G401.6 (cell line): ENCODE measurements around the gene KIF5B.
A peak's percentile ranks its signal among the peaks of the same experiment; 100 is the strongest.
"Not testable (repeated sequence)": the region's sequence is repeated elsewhere in the genome, so short reads cannot be mapped to it uniquely, and the experiment has no call there.

Experiments used
- FAIRE-seq: peaks from 2 replicates; lab custom pipeline; 2012; peaks lifted over from hg19 to GRCh38; lab: Jason Lieb, UNC

Gene KIF5B

GRCh38 chr10:32059472-32059871 lies 3.2 kb upstream of the KIF5B start:
- no peak for FAIRE-seq

DNA sequence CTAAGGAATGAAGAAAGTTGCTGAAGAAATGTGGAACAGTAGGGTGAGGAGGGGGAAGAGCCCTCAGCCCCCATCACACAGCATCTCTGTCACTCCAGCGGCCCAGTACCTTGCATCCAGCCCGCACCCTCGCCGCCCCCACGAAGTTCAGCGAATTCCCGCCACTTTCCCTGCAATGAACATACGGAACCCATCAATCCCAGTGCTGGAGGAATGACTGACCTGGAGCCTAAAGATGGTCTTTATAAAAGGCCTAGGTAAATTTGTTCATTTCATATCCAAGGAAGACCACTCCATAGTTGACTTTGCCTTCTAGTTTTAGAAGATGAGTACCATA lies 779 bp upstream of the KIF5B start:
- FAIRE-seq, result no peak

- no peak for FAIRE-seq
Measured at GRCh38 chr10:32055478-32056135, 618 bp downstream of the KIF5B start.

DNA sequence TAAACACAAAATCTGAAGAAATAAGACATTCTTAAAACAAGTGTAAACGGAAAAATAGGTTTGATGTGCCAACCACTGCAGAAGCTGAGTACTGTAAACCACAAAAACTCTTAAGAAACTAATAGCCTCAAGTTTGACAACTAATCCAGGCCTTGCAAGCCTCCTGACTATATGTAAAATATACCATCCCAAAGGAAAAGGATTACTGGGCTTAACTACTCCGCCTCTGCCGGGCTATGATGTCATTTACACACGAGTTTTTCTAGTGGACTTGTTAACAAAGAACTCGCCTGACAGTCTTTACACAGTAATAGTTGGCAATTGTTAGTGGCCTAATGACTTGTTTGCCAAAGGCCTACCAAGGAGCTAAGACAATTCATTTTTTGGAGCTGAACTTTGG lies 2.1 kb downstream of the KIF5B start:
- no peak for FAIRE-seq

GRCh38 chr10:32053392-32053791 lies 2.8 kb downstream of the KIF5B start:
- FAIRE-seq, result not testable (repeated sequence)

DNA sequence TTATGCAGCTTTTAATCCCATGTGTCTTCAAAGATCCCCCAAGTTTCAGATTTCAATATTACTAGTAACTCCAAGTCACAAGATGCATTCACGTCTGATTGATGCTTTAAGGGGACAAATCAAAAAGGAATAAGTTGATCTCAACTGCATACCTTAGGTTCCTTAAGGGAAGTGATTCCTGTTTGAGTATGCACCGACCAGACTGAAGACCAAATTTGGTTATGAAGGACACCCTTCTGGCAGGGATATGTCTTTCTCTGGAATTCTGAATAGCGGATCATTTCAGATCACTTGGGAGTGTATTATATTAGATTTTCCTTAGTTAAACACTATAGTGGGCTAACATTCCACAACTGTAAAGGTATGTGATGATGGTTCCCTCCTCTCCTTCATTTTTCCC lies 4.3 kb downstream of the KIF5B start:
- no peak for FAIRE-seq

DNA sequence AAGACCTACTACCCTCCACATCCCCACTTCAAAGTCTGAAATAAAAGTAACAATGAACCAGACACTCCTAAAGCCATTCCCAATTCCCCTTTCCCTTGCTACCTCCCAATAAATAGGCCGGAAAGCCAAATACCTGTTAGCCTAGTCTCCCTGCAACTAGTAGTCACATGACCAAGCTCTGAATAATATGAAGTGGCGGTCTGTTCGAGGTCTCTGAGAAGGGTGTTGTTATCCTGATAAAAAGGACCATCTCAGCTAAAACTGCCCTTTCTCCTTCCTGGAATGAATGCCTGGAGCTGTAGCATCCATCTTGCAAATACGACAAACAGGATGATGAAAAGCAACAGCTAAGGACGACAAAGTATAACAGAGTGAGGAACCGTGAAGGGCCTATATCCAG lies 6.0 kb downstream of the KIF5B start:
- no peak for FAIRE-seq

DNA sequence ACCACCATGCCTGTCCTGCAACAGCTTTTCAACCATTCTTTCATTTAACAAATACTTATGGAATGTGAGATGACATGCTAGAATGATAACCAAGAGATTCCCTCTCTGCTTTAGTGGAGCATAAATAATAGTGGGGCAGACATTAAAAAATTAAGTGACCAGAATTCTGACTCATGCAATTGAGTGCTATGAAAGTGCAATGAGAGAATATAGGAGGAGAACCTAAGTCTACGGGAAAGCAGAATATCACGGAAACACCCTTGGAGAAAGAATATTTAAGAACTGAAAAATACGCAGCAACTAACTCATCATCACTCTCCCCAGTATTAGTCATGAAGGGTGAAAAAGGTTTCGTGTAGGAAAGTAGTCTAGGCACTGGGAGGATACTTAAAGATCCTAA lies 7.1 kb downstream of the KIF5B start:
- FAIRE-seq, result no peak

DNA sequence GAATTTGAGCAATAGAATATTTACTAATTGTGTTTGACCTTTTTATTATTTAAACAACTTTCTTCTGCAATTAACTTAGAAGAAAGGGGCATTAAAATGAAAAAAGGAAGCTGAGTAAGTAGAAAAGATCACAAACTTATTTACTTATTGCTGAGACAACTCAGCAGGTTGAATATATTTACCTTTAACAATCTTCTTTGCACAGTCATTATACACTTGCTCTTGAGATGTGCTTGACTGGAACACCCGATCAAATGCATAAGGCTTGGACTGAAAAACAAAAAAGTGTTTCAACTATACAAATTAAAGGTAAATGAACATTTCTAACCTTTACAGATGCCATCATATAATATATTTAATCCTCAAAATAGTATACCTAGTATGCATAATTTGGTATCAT lies 7.9 kb downstream of the KIF5B start:
- FAIRE-seq, result peak; percentile 36

- FAIRE-seq, result no peak
Measured at GRCh38 chr10:32047881-32048280, 8.3 kb downstream of the KIF5B start.

DNA sequence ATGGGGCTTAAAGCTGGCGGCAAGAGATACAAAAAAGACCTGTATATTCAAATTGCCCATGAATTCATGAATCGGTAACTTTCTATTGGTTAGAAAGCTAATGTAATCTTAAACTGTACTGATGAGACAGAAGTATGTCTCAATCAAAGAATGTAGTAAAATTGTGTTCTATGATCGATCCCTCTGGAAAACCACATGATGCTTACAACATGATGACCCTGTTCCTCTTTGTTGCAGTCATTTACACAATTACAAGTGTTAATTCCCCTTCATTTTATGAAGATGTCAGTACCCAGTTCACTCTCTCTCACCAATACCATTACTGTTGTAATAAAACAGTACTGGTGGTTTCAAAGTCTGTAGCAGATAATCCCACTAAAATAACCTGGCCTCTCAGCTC lies 10.1 kb downstream of the KIF5B start:
- no peak for FAIRE-seq

GRCh38 chr10:32042730-32043129 lies 13.5 kb downstream of the KIF5B start:
- FAIRE-seq, result not testable (repeated sequence)

DNA sequence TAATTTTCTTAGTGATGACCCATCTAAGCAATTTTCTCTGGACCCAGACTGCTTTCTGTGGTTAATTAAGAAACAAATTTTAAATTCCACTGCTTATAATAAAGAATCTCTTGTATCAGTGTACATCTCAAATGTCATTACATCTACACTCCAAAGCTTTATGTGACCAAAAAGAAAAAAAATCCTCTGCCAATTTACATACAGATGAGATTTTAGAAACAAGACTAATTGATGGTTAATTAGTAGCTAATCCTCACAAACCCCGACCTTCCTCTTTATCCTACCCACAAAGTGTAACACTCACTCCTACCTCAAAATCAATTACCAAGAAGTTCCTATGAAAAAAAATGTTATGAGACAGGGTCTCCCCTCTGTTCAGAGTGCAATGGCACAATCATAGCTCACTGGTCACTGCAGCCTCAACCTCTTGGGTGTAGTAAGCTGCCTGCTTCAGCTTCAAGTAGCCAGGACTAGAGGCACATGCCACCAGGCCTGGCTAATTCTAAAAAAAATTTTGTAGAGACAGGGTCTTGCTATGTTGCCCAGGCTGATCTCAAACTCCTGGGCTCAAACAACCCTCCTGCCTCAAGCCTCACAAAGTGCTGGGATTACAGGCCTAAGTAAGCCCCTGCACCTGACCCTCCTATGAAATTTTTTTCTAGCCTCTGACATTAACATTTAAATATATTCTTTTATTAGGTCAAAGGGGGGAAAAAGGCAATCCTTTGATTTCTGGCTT lies 14.8 kb downstream of the KIF5B start:
- no peak for FAIRE-seq

- FAIRE-seq, result no peak
Measured at GRCh38 chr10:32039734-32040133, 16.5 kb downstream of the KIF5B start.

- no peak for FAIRE-seq
Measured at GRCh38 chr10:32038777-32039176, 17.4 kb downstream of the KIF5B start.

DNA sequence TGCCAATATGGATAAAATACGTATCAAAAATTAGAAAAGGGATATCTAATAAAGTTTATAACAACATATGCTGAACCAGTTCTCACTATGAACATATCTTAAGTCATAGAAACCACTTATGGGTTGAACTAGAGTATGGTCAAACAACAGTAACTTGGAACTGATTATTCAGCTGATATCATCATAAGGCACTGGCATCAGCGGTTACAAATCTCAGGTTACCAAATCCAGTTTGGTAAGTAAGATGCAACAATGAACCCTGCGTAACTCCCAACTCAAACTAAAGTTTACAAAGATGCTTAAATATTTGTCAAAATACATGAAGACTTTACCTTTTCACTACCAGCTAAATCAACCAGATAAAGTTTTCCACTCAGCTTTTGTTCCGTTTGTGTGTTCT lies 19.3 kb downstream of the KIF5B start:
- no peak for FAIRE-seq

- FAIRE-seq, result no peak
Measured at GRCh38 chr10:32035038-32035437, 21.2 kb downstream of the KIF5B start.

DNA sequence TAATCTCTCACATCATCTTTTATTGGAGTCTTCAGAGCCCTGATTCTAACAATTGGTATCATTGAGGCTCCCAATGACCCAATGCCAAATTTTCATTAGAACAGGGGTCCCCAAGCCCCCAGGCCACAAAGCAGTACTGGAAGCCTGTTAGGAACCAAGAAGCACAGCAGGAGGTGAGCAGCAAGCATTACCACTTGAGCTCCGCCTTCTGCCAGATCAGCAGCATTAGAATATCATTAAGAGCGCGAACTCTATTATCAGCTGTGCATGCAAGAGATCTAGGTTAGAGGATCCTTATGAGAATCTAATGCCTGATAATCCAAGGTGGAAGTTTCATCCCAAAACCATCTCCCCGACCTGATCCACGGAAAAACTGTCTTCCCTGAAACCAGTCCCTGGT lies 23.1 kb downstream of the KIF5B start:
- FAIRE-seq, result no peak

- no peak for FAIRE-seq
Measured at GRCh38 chr10:32031920-32032319, 24.3 kb downstream of the KIF5B start.

DNA sequence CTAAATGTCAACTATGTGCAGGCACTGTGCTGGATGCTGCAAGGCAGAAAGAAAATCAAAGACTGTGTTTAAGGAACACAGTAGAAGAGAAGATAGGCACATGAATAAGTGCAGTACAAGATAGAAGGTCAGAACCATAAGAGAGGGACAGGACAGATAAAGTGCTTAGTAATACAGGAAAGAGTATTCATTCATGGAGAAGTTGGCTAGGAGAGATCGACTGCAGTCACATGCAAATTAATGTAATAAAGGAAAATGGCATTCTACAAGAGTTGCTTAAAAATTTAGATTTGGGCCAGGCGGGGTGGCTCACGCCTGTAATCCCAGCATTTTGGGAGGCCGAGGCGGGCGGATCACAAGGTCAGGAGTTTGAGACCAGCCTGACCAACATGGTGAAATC lies 24.8 kb downstream of the KIF5B start:
- FAIRE-seq, result no peak

- FAIRE-seq, result no peak
Measured at GRCh38 chr10:32028710-32029109, 27.5 kb downstream of the KIF5B start.

GRCh38 chr10:32023264-32023663 lies 33.0 kb downstream of the KIF5B start:
- FAIRE-seq, result no peak

- no peak for FAIRE-seq
Measured at GRCh38 chr10:32017044-32017443, 39.2 kb downstream of the KIF5B start.

DNA sequence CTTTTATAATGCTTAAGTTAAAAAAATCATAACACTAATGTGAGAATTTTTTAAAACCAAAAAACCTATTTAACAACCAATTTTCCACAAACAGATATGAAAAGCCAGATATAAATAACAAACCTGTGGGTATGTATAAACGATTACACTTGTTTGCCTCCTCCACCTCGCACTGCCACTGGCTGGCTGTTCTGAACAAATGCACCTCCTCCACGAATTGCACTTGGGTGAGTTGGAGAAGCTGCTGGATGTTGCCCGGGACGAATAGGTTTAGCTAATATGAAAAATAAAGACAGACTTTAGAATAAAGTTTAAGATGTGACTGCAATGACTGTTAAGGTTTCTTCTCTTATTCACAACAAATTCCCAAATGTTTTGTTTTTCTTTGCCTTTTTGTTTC lies 40.8 kb downstream of the KIF5B start:
- FAIRE-seq, result no peak
